IPS-18c (cell line): Measurements from ENCODE around the gene SH3RF2.

ENCODE experiments used
- H3K4me3 ChIP-seq: 2 replicates; pipeline ENCODE4 v1.7.0; 2013; ENCODE audit warnings: low read depth, mild to moderate bottlenecking, low read length, moderate library complexity; ENCODE audit not compliant: insufficient read depth
- H3K9me3 ChIP-seq: one replicate; pipeline ENCODE4 v1.6.1; 2013; ENCODE audit warnings: mild to moderate bottlenecking, low read length, moderate library complexity; ENCODE audit not compliant: control insufficient read depth, insufficient read depth

Gene SH3RF2

GRCh38 chr5:145918397-145918796, 18.0 kb upstream of the SH3RF2 start:
- Histone ChIP-seq H3K4me3 (no peak overlapping the region), H3K9me3 (peaks cover 2% of the 10 kb centered on the region)

DNA sequence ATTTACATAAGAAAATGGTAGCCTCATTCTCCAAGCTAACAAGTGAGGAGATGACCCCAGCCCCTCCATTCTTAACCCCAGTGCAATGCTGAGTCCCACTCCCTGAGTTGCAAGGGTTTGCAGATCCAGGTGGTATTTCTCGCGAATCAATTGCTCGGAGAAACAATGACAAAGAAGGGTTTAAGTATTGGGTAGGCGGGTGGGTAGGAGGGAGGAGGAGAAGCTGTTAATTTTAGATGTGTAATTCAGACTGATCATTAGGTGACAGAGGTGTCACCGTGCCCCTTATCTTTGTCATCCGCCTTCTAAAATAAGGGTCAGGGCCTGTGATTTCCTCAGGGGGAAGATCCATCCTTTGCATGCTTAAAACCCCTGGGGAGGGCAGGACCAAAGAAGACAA, 17.0 kb upstream of the SH3RF2 start:
- Histone ChIP-seq H3K4me3 (no peak overlapping the region), H3K9me3 (peaks cover 2% of the 10 kb centered on the region)

DNA sequence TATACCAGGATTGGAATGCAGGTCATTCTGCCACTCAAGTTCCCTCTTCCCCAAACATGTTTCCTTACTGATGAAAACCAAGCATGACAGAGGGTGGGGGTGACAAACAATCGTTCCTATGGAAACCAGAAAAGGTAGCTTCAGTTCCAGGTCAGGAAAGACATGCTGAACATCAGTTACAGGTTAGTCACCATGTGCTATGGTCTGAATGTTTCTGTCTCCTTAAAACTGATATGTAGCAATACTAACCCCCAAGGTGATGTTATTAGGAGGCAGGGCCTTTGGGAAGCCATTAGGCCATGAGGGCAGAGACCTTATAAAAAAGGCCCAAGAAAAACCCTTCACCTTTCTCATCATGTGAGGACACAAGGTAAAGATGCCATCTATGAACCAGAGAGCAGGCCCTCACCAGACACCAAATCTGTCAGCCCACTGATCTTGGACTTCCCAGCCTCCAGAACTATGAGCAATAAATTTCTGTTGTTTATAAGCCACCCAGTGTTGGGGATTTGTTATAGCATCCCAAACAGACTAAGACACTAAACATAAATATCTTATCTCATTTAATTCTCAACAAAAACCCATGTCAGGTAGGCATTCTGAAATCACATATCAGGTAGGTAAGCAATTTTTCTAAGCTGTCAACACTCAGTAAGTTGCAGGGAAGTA, 15.7 kb upstream of the SH3RF2 start:
- H3K9me3 ChIP-seq = peaks cover 2% of the 10 kb centered on the region
- H3K4me3 ChIP-seq = no peak overlapping the region

GRCh38 chr5:145921211-145921610, 15.2 kb upstream of the SH3RF2 start:
- no peak overlapping the region for H3K4me3 ChIP-seq
- H3K9me3 ChIP-seq = peaks cover 2% of the 10 kb centered on the region

- no peak overlapping the region for H3K4me3 ChIP-seq
- H3K9me3 ChIP-seq = peaks cover 2% of the 10 kb centered on the region
These were observed 14.3 kb upstream of the SH3RF2 start for GRCh38 chr5:145922059-145922458.

- no peak overlapping the region for H3K4me3 ChIP-seq
- H3K9me3 ChIP-seq = peaks cover 2% of the 10 kb centered on the region
These were observed 13.0 kb upstream of the SH3RF2 start for GRCh38 chr5:145923405-145923804.

GRCh38 chr5:145924849-145925248, 11.5 kb upstream of the SH3RF2 start:
- Histone ChIP-seq H3K4me3 (no peak overlapping the region), H3K9me3 (peaks cover 2% of the 10 kb centered on the region)

- peaks cover 2% of the 10 kb centered on the region for H3K9me3 ChIP-seq
- H3K4me3 ChIP-seq = no peak overlapping the region
These were observed 11.0 kb upstream of the SH3RF2 start for GRCh38 chr5:145925353-145925752.

DNA sequence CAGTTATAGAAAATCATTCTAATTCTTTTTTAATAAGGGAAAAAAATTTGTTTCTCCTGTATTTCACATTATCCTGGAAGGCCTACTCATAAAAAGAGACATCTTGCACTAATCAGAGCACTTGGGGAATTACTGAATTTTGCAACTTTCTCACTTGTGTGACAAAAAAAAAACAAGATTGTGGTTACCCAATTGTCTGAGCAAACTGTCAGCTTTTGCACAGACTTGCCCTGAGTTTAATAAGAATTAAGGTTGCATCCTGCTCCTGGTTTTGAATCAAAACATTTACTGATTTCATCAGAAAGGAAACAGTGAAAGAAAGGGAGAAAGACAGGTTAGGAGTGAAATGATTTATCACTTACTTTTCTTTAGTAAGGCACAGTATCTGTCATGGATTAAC, 10.6 kb upstream of the SH3RF2 start:
- Histone ChIP-seq H3K9me3 (peaks cover 2% of the 10 kb centered on the region), H3K4me3 (no peak overlapping the region)

GRCh38 chr5:145931718-145932117, 4.7 kb upstream of the SH3RF2 start:
- Histone ChIP-seq H3K9me3 (no peaks in the 10 kb centered on the region), H3K4me3 (no peak overlapping the region)

- Histone ChIP-seq H3K9me3 (no peaks in the 10 kb centered on the region), H3K4me3 (no peak overlapping the region)
These were observed 2.1 kb upstream of the SH3RF2 start for GRCh38 chr5:145934276-145934675.

GRCh38 chr5:145937432-145938250, 1.3 kb downstream of the SH3RF2 start:
- Histone ChIP-seq H3K4me3 (no peak overlapping the region), H3K9me3 (no peaks in the 10 kb centered on the region)

GRCh38 chr5:145938776-145939539, 2.6 kb downstream of the SH3RF2 start:
- Histone ChIP-seq H3K9me3 (no peaks in the 10 kb centered on the region), H3K4me3 (no peak overlapping the region)

DNA sequence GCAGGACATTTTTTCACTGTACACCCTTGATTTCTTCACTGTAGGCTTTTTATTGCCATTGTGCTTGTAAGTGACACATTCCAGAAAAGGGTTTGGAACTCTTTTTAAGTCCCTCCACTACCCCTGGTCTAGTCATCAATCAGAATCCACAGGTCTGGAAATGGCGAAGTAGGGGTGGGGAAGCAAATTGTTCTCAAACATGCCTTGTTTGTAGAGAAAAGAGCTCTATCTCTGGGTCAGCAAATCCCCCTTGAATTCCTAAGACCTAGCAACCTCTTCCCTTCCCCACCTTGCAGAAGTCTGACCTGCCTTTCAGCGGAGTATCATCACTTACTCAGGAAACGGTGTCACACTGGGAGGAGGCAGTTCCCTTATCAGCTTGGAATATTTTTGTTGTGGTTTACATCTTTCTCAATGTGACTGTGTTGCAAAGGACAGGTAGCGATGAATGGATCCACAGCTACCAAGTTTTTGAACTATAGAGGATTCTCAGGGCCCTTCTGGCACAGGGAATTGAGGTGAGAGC, 3.2 kb downstream of the SH3RF2 start:
- Histone ChIP-seq H3K4me3 (no peak overlapping the region), H3K9me3 (no peaks in the 10 kb centered on the region)

GRCh38 chr5:145941096-145941447, 4.7 kb downstream of the SH3RF2 start:
- H3K9me3 ChIP-seq = no peaks in the 10 kb centered on the region

DNA sequence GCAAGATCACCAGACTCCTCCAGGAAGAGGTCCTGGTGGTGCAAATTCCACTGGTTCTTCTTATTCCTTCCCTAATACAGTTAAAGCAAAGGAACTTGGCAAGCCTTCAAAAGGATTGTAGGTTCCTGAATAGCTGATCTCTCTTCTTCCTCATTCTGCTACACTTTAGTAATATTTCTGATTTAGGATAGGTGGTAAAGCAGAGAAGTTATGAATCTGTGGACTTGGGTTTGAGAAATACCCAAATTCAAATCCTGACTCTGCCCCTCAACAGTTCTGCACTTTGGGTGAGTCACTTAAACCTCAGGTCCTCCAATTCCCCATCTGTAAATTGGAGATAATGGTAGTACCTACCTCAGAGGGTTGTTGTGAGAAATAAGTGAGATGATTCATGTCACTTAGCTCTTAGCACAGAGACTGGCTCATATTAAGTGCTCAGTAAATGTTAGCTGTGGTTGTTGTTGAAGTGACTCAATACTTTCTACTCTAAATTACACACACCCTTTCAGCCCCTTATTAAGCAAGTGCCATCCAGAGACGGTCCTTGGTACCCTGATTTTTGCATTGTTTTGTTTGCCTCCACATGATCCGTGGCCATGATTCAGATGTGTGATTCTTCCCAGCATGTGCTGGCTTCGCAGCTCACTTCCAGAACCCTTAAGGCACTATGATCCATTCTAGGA, 5.2 kb downstream of the SH3RF2 start:
- H3K4me3 ChIP-seq = no peak overlapping the region
- no peaks in the 10 kb centered on the region for H3K9me3 ChIP-seq

More at GRCh38 chr5:145941096-145941447, 4.7 kb downstream of the SH3RF2 start:
- no peak overlapping the region for H3K4me3 ChIP-seq

DNA sequence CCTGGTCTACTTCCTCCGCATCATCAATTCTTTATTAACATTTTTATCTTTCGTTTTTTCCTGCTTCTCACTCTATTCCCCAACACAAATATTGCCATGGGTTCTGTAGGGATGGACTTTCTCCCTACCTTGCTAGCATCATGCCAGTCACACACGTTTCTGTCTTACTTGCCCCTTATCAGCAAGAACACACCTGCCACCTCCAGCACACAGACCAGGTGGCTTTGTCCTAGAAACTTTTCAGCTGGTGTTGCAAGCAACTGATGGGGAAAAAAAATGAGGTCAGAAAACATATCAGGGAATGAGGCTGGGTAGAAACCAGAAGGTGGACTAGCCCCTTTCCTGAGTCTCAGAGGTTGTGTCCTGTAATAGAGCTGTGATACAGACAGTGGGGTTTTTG, 5.8 kb downstream of the SH3RF2 start:
- no peaks in the 10 kb centered on the region for H3K9me3 ChIP-seq
- H3K4me3 ChIP-seq = no peak overlapping the region
